GM18520 (cell line): ENCODE results near the gene NEUROG2.
"Not testable (repeated sequence)": the region's sequence is repeated elsewhere in the genome, so short reads cannot be mapped to it uniquely, and the experiment has no call there.

Experiments
- ATAC-seq: cut with Tn5 transposase; IDR thresholded peaks from one replicate; pipeline ENCODE4 v1.9.1; 2021; ENCODE audit not compliant: unreplicated experiment

The NEUROG2 gene

GRCh38 chr4:112492321-112492720 lies 23.7 kb downstream of the NEUROG2 start:
- ATAC-seq: no peak

- ATAC-seq: not testable (repeated sequence)
Measured at GRCh38 chr4:112490808-112491207, 25.2 kb downstream of the NEUROG2 start.

DNA sequence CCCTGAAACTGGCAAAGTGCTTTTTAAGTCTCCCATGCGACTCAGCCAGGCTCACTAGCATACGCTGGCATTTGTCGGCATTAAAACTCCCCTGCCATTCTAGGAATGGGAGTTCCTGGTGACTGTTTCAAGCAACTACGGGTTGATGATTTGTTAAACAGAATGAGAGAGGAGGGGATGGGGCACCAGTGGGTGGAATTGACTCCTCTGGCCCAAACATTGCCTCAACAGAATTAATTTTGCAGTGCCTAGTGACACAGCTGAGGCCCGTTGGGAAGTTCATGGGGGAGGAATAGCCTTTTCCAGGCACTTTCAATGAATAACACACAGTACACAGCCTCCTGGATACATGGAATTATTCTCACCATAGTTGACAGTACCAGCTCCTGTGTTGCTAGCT lies 30.1 kb downstream of the NEUROG2 start:
- ATAC-seq: no peak

DNA sequence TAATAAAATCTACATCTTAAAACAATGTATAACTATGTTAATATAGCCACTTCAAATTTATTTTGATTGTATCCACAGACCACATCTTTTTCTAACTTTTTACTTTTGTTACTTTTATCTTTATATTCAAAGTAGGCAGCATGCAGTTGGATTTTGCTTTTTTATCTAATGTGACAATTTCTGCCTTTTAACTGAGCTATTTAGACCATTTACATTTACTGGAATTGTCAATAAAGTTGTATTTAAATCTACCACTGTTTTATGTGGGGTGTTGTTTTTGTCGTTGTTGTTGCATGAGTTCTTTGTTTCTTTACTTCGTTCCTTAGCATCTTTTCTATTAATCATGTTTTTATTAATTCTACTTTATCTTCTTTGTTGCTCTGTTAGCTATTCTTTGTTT lies 42.0 kb downstream of the NEUROG2 start:
- ATAC-seq: no peak

- no peak for ATAC-seq
Measured at GRCh38 chr4:112472318-112472717, 43.7 kb downstream of the NEUROG2 start.
